ENCODE data around the gene GDF11.

The GDF11 gene

DNA sequence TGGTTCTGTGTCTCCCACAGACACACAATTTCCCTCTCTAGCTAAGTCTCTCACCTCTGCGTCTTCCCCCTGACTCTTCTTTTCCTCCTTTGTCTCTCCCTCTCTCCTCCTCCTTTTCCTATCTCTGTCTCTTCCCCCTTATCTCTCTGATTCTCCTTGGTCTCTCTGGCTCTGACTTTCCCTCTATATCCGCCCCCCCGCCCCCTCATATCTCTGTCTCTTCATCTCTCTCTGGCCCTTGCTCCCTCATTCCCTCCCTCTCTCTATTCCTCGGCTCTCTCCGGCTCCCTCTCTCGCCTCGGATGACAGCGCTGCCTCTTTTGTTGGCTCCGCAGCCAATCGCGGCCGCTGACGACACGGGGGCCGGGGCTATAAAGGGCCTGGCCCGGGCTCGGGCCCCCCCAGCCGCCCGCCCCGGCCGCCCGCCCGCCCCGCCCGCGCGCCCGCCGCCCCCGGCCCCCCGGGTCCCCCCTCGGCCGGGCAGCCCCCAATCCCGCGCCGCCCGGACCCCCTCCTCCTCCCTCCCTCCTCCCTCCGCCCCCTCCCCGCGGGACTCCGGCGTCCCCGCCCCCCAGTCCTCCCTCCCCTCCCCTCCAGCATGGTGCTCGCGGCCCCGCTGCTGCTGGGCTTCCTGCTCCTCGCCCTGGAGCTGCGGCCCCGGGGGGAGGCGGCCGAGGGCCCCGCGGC is at the start of gene GDF11:
Gene GDF11 (plus strand): TSS at position 404 of the 687 bp plus-strand sequence. CDS start 195 bp downstream, at position 599.
- DNase-seq = peak; percentile 57

DNA sequence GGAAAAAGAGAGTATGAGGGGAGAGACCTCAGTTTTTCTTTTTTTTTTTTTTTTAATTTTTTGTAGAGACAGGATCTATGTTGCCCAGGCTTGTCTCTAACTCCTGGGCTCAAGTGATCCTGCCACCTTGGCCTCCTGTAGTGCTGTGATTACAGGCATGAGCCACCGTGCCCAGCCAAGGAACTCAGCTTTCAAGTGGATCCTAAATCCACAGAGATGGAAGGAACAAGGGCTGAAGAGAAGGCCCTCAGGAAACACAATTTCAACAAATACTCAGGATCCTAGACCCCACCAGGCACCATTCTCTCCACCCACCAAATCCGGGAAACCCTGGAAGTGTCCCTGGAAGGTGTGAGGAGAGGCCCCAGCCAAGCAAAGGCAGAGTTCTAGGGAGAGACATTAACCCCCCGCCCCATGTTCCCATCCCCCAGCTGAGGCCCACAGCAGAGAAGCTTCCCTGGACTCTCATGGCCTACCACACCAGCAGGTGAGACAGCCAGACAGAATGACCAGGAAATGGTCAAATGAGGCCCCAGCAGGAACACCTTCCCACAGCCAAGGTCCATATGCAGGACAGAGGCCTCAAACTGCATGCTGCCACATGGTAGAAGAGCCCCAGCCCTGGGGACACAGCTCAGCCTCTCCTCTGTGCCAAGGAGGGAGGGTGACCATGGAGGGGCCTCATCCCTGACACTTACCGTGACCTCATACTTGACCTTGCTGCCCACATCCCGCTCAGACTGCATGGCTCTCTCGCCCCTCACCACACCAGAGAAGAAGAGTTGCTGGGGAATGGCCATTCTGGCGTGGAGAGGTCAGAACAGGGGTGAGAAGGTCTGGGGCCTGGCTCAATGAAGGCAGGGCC is 49.4 kb upstream of the GDF11 start:
- DNase-seq = no peak

DNA sequence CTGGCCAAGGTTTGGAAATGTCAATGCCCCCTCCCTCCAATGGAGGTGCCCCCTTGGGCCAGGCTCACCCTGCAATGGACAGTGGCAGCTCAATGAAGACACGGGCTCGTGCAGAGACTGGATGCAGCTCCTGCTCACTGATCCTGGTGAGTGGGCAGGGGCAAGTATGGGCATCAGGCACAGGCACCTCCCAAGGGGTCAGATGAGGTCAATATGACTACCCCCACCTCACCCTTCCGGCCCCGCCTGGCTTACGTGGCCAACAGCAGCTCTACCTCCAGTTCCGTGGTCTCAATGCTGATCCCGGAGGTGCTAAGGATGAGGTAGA is 48.8 kb upstream of the GDF11 start:
- DNase-seq = no peak

DNA sequence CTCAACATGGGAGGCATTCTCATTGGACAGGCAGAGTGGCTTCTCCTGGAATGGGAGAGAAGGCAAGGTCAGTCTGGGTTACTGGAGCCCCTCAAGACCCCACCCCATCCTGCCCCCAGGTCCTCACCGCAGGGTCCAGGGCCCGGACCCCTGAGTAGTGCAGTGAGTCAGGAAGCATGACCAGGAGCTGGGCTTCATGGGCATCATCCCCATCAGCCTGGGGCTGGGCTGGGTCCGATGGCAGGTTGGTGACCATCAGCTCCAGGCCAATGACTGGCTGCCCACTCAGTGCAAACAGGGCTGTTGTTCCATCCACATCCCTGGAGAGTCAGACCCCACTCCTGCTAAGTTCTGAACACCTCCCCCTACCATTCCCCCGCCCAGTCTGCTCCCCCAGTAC is 48.3 kb upstream of the GDF11 start:
- DNase-seq = no peak

DNA sequence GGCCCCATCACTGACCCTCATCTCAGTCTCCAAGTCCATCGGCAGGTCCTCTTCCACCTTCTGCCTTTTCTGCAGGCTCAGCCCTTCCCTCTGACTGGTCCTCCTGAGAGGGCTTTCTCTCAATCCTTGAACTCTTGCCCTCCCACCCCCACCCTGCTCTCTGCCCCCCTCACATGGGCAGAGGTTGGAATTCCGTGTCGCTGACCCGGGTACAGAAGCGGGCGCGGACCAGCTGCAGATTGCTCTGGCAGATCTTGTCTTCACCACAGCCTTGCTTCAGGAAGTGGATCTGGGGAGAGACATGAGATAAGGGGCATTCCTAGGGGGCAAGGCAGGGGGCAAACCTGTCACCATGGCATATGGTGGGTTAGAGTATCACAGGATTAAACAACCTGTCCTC is 47.6 kb upstream of the GDF11 start:
- no peak for DNase-seq

DNA sequence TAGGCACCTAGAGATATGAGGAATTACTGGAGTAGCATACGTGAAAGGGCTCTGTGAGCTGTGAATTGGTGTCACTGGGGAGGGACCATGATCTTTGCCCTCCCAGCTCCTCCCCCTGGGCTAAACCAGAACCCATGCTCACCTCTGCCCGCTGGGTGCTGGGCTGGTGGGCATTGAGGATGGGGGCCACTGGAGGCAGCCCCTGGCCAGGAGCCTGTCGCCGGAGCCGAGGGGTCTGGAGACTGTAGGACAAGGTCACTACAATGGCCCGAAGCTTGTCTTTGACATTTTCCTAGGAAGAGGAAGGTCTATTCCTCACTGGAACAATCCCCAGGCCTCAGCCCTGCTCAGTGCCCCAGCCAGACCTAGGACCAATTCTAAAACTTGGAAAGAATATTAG is 46.8 kb upstream of the GDF11 start:
- DNase-seq = no peak

DNA sequence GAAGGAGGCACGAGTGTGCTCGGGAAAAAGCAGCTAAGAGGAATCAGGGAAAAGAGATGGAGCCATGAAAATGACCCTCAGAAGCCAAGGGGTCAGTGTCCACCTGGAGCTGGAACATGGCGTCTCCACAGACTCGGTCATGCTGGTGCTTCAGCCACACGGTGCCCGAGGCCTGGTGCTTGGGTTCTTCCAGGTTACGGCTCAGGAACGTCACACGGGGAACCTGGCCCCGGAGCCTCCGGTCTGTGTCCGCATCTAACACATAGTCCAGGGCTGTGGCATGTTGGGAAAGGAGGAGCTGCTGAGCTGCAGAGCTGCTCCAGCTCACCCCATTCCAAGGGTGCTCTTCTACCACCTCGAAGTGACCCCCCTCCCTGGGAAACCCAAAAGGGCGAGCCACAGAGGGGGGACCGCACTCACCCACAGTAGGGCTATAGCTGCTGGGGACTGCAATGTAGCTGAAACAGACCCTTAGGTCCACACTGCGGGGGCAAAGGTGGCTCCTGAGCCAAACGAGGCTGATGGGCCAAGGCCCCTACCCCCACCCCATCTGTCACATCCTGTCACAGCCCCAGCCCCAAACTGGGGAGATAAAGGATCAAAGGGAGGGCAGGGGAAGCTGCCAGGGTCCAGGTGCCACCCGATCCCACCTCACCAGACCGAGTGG is 46.0 kb upstream of the GDF11 start:
- DNase-seq = no peak

DNA sequence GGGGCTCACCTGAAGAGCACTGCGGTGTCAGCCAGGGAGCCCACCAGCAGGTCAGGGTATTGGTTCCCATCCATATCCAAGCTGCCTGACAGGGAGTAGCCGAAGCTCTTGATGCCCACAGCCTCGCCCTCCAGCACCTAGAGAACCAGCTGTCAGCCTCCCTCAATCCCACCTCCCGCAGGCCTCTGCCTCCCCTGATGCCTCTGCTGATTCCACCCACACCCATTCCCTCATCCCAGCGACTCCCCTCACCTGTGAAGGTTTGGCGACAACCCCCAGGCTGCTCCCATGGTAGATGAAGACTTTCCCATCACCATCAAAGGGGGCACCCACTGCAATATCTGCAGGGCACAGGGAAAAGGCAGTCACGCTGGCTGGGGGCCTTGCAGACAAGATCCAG is 45.2 kb upstream of the GDF11 start:
- no peak for DNase-seq

DNA sequence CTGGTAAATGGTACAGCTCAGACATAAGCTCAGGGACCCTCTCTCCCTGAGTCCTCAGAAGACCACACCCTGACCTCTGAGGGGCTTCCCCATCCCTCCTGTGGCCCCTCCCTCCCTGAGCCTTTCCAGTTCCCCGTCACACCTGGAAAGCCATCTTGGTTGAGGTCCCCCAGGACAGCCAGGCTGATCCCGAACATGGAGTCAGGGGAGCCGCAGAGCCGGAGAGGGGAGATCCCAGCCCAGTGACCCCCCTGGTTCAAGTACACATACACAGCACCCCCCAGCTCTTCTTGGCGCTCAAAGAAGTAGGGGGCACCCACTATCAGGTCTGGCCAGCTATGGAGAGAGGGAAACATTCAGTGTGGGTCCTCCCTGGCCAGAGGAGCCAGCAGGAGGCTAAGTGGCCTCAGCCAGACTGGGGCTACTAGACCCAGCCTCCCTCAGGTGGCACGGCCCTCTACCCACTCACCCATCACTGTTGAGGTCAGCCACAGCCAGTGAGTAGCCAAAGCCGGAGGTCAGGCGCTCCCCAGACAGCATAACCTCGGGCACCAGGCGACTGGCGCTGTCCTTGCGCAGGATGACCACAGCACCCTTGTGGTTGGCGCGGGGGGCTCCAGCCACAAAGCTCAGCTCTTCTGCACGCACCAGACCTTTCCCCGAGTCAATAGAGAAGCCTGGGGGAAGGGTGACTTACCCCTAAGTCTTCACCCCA is 44.5 kb upstream of the GDF11 start:
- no peak for DNase-seq

DNA sequence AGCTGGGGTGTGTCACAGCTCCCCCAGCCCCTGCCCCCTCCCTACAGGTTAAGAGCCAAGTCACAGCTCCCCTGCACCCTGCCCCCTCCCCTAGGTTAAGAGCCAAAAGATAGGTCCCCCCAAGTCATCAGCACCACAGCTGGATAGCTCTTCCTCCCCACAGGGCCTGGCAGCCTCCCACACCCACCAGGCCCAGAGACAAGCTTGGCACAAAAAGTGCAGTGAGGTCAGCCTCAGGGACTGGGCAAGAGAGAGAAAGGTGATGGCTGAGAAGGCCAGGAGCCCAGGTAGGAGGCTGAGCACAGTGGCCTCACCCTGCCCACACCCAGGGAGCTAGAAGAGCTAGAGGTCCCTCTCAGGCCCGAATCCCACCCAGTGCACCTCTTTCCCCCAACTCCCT is 44.0 kb upstream of the GDF11 start:
- no peak for DNase-seq

DNA sequence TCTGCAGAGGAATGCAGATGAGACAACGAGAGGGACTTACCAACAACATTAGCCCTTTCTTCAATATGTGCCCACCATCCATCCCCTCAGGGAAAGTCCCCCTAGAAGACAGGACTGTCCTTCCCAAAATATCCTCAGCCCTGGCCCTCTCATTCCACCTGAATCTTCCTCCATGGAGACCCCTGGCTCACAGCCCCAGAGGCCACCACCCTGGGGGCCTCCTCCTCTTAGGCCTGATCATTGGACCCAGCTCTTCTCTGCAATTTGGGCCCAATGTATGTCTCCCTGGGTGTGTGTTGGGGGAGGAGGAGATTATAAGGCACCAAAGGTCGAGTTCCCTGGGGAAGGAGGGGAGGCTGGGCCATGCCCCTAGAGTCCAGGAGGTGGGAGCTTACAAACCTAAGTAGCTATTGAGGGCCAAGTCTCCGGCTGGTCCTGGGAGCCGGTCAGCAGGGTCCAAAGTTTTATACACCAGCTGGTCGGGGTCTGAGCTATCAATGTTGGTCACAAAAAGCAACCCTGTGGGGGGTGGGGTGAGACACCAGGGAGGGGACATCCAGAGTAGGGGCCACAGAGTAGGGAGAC is 43.4 kb upstream of the GDF11 start:
- no peak for DNase-seq

DNA sequence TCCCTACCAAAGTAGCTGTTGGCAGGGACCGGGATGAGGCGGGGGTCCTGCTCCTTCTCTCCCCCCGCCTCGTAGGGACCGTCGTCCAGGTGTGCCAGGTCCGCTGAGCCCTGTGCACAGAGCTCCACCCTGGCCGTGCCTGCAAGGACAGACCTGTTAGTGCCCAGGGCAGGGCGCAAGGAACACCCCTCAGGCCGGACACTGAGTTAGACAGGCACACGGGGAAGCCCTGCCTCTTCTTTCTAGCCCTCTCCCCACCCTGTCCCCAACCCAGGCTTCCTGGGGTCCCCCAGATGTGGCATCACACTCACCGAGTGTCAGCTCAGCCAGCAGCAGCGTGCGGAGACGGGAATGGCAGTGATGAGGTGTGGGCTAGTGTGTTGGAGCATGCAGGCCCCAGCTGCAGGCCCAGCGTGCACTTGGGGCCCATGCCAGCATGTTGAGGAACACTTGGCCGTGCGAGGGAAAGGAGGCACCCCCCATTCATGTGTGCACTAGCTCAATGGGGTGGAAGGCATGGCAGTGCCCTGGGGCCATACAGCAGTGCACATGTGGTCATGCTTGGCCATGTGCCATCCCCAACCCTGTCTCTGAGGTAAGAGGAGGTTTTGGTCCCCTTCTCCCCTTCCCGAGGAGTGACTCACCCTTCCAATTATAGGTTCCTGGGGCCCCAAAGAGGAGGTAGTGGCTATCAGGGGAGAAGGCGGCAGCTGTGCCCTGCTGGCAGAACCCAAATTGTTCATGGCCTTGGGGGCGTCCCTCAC is 42.5 kb upstream of the GDF11 start:
- DNase-seq = no peak

DNA sequence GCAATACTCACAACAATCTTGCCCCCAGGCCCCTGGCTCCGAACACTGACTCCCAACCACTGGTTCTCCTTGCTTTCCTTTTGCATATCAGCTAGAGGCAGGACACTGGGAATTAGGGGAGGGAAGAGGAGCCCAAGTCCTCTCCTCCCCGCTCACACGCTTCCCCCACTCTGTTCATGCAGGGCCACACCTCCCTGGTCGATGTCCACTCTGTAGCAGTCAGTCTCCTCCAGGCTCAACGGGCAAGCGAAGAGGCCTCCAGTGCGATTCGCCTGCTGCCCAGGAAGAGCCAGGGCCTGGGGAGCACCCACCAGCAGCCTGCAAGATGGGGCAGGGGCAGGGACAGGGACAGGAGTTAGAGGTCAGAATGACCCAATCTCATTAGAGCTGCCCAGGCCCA is 40.1 kb upstream of the GDF11 start:
- no peak for DNase-seq

DNA sequence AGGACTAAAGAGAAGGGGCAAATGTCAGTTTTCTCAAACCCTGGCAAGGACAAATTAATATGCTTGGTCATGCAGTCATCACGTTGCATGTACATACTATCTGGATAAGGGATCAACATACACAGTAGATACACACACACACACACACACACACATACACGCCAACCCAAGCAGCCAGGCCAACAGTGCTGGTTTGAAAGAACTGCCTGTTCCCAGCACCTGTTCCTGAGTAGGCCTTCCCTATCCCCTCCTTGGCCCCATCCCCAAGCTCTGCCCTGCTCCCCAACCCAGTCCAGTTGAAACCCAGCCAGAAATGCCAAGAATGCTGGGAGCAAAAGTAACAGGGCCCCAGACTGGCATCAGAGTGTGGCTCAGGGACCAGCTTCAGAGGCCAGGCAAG is 39.6 kb upstream of the GDF11 start:
- DNase-seq = no peak

DNA sequence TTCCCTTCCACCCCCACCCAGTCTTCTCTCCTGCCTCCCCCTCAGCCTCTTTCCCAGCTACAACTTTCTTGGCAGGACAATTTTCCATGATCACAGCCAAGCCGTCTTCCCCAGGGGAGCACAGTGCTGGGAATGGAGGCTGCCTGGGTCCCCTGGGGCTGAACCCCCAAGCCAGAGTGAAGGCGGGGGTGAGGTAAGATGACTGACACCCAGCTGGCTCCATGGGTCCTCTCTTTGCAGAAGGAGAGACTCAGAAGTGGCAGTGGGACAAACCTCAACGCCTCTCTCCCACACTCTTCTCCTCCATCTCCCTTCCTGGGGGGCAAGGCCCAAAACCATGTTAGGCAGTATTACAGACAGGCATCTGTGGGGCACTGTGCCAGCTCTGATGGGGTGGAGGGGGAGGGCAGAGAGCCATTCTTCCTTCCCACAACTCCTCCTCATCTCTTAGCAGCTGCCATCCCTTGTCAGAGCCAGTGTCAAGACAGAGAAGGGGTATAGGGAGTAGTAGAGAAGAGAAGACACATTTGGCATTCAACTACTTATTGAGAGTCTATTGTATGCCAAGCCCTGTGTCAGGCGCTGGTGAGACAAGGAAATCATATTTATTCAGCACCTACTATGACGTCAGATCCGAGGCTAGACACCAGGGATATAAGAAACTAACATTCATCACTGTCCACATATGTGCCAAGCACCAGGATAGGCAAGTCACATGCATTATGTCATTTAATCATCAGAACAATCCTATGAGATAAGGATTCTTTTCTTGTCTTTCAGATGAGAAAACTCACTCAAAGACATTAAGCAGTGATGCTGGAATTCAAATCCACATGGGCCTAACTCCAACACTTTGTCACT is 38.8 kb upstream of the GDF11 start:
- no peak for DNase-seq

DNA sequence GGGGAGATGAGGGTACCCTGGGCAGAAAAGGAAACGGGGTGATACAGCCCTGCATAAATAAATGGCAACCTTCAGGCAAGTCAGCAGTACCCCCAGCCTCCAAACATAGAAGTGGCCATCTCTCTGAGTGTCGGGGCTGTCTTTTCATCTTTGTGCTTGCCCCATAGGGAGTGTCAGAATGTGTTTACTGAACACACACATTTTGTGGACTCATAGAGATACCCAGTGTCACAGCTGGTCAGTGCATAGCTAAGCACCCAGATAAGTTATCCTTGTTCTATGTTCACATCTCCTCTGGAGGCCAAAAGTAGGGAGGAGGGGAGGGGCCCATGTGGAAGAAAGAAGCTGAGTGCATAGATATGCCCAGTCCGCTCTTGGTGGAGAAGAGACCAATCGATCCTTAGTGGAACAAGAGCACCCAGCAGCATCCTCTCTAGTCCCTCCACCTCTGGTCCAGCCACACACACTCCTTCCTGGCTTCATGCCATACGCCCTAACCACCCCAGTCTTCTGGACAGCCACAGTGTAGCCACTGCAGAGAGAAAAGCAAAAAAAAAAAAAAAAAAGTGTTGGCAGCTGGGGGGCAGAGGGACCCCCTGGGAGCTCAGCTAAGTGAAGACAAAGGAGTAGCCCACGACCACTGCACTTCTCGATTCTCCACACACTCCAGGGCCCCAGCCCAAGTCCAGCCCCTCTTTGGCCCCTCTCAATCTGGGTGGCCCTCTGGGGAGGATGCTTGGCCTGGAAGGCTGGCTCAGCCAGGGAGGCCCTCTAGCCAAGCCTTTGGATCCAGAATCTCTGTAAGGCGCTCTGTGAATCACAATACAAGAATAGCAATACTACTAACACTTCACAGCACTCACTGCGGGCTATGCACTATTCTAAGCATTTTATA is 37.9 kb upstream of the GDF11 start:
- DNase-seq = no peak

DNA sequence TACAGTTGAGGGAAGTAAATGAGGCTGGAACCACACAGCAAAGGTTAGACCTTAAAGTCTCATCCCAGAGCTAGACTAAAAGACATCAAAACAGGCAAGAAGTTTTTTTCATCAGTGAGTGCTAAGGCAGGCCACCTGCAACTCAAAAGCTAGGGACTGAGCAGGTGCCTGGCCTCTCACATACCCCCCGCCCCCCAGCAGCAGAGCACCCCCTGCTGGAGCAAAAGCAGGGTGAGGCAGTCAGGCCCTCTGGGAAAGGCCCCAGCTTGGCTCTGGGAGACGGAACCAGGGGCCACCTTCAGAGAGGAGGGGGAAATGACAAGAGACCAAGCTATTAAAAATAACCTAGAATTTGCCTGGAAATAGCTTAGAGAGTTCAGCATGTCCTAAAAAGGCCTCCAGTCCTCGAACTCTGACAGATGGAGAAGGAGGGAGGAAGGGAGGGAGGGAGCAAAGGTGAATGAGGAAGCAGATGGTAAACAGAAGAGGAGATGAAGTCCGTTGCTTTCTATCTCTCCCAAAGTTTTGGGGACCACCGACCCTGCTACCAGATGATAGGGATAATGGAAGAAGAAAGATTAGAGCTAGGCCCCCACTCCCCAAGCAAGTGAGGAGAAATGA is 37.0 kb upstream of the GDF11 start:
- no peak for DNase-seq

DNA sequence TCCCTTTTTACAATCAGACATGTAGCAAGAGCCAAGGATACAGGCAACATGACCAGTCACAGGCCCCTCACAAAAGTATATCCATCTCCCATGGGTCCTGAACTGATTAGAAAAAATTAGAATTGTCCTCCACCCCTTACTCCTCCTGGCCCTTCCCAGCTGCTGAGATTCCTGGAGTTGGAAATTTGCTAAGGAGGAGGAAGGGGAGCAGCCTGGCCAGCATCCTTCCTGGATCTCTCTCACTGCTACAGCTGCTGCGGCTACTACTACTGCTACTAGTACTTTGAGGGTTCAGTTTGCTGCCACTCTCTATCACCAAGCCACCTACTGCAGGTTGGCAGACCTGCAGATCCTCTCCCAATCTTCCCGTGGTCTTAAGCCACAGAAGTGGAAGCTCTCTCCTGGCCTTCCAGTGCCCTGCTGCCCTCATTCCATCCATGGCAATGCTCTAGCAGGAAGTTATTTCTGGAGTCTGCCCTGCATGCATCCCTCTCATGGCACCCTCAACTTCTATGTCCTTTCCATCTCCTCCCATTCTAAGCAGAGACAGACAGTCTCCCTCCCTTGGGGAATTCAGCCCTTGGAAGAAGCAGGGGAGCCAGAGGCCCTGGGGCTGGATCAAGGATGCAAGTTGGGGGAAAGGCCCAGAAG is 36.2 kb upstream of the GDF11 start:
- no peak for DNase-seq

DNA sequence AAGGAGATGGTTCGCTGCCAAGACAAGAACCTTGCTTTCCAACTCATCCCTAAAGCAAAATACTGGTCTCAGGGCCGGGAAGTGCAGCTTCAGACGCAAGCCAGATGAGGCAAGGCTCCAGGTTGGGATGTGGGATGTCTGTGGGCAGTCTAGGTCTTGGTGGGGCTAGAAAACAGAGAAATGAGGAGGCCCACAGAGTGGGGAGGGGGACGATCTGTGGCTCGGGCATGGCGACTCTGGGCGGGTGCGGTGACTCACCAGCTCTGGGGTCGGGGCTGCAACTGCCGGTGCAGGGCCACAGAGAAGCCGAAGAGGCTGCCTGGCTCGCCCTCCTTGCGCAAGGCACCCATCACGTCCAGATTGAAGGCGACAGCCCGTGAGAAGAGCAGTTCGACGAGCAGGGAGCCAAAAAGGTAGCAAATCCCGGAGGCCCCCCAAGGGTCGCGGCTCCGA is 35.7 kb upstream of the GDF11 start:
- no peak for DNase-seq

Measured in GDM1 (cell line).